Lower leg skin (tissue), 3 donors: ENCODE measurements around the gene TIPRL.

Experiments
- CTCF ChIP-seq, 3 donors: fragments of 450-650 bp; IDR thresholded peaks; one replicate each; pipeline ENCODE4 v1.5.1; 2016; ENCODE audit warnings: antibody characterized with exemption in 3 of 3, mild to moderate bottlenecking in 3 of 3, moderate library complexity in 2 of 3
- POLR2A ChIP-seq, 2 donors: fragments of 450-650 bp; IDR thresholded peaks; one replicate each; pipeline ENCODE4 v1.6.1; 2016 to 2017; ENCODE audit warnings: antibody characterized with exemption in 2 of 2, mild to moderate bottlenecking in 1 of 2, moderate library complexity in 1 of 2

- TF ChIP-seq POLR2A (IDR thresholded peaks at IDR 0.05) (no peak), CTCF (IDR thresholded peaks at IDR 0.05) (no peak)
Observed at GRCh38 chr1:168167806-168168205, 11.0 kb upstream of the TIPRL start.
